Fibroblast of skin of scalp (primary cell): ENCODE data around the gene PJA2.
A peak's percentile ranks its signal among the peaks of the same experiment; 100 is the strongest.

Source experiments
- DNase-seq: peaks from one replicate; pipeline ENCODE4 v3.0.0-alpha.2; 2013

Gene PJA2

DNA sequence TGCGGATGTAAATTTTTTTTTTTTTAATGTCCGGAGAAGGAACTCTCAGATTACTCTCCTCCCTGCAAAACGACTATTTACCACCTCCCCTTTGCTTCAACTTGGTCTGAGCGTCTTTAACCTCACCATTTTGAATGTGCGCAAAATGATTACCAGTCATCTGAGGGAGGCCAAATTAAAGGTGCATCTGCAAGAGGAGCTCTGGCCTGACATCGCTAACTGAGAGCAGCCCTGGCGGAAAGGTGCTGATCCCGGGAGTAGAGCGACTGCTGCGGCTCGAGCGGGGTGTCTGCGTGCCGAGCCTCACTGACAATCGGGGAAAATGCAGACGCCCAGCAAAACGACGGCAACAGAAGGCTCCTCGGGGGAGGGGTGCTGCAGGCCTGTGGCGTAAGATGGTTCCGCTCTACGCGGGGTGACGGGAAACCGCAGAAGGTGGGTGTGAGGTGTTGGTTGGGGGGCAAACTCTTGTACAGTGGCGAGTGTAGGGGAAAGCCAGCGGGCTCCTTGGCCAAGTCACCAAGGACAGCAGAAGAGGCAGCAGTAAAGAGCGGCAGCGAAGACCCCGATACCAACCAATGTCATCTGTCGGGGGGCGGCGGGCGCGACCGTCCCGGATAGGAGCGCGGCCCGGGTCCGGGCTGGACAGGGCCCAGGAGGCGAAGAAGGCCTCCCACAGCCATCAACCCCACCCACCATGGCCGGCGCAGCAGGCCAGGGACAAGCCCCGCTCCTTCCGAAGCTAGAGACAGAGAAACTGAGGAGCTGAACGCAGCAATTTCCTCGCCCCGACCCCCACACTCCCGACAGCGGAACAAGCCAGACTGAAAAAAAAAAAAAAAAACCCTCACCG lies 557 bp downstream of the PJA2 start:
- DNase-seq = peak; percentile 58

DNA sequence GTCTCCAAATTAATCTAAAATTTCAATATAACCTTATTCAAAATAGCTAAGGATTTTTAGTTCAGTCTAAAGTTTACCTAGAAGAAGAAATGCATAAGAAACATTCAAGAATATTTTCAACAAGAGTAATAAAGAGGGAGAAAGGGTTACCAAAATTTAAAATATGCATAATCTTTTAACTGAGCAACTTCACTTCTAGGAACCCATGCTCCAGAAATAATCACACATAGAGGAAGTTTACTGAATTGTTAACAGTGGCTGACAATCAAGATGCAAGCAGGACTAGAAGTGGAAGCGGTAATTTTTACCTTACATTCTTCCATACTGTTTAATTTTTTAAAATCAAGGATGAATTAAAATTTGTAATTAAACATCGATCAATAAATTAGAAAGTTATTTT lies 1.9 kb downstream of the PJA2 start:
- DNase-seq = no peak

DNA sequence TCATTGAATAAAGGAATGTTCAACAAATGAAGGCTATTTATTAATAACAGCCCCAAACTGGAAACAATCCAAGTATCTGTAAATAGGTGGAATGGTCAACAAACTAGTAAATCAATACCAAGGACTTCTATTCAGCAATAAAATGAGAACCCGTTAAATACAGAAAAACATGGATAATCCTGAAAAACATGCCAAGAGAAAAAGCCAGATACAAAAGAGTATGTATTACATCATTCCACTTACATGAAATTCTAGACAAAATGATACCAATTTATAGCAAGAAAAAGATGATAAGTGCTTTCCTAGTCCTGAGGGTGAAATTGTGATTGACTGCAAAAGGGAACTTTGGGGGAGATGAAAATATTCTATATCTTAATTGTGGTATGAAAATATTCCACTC lies 3.1 kb downstream of the PJA2 start:
- DNase-seq = no peak

DNA sequence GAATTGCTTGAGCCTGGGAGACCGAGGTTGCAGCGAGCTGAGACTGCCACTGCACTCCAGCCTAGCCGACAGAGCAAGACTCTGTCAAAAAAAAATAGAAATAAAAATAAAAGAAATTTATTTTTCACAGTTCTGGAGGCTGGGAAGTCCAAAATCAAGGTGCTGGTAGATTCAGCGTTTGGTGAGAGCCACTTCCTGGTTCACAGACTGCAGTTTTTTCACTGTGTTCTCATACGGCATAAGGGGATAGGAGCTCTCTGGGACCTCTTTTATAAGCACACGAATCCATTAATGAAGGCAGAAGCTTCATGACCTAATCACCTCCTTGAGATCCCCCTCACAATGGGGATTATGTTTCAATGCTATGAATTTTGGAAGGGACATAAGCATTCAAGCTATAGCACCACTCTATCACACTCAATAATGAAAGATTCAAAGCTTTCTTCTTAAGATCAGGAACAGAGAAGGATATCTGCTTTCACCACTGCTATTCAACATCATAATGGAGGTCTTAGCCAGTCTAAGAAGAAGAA lies 5.3 kb downstream of the PJA2 start:
- no peak for DNase-seq

DNA sequence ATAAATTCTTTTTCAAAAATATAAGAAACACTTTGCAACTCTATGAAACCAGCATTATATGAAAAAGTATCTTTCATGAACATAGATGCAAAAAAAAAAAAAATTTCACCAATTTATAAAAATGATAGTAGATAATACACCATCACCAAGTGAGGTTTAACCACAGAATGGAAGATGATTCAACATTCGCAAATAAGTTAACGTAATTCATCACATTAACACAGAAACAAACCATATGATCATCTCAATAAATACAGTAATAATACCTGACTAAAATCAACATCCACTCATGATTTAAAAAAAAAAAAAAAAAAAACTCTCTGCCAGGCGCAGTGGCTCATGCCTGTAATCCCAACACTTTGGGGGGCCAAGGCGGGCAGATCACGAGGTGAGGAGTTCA lies 6.3 kb downstream of the PJA2 start:
- no peak for DNase-seq

DNA sequence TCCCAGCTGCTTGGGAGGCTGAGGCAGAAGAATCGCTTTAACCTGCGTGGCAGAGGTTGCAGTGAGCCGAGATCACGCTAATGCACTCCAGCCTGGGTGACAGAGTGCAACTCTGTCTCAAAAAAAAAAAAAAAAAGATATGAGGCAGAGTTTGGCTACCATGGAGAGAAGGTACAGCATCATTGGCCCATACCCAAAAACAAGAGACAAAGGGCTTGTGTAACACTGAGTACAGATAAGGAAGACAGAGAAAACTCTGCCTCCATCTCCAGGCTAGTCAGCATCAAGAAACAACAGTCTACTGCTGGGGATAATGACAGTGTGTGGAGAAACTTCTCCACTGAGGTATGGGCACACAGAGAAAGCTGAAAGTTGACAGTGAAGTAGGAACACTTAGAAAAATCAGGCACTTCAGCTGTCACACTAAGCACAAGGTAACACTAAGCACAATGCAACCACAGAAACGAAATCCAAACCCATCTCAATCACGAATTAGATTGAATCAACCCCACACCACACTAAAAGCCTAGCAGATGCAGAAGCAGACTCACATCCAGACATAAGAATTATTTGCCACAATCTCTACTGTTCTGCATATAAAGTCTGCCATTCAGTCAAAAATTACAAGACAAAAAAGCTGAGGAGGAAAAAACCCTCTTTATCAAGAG lies 10.5 kb downstream of the PJA2 start:
- peak; percentile 21 for DNase-seq

DNA sequence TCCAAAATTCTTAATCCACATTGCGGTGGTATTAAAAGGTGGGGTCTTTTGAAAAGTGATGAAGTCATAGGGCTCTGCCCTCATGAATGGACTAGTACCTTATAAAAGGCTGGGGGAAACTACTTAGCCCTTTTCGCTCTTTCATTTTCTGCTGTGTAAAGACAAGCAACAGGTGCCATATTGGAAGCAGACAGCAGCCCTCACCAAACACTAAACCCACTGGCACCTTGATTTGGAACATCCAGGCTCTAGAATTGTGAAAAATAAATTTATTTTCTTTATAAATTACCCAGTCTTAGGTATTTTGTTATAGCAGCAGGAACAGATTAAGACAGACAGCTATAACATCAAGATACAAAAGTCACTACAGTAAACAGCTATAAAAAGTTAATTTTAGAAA lies 12.8 kb downstream of the PJA2 start:
- DNase-seq = no peak

DNA sequence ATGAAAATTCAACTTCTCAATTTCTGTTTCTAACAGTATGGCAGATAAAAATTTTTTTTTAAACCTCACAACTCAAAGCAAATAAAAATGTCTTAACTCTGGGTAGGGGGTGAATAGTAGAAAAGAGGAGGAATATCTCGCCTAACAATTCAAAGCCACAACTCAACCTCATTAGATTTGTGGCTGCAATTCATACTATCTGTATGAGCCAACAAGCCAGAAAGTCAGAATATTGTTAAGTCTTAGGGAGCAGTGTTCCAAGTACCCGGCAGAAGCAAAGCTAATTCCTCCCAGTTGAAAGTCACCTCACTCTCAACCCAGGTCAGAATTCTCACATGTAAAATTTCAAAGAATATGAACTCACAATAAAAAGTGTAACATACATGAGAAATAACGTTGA lies 15.0 kb downstream of the PJA2 start:
- no peak for DNase-seq

DNA sequence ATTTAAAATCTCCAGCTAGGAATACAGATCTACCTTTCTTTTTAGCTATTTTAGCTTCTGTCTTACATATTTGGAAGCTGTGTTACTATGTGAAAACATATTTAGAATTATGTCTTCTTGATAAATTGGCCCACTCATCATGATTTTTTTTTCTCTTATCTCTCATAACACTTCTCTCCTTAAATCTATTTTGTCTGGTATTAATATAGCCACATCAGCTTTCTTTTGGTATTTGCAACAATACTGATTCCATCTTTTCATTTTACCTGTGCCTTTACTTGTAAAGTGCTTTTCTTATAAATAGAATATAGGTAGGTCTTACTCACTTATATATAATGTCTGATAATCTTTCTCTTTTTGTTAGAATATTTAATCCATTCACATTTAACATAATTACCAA lies 19.6 kb downstream of the PJA2 start:
- no peak for DNase-seq

DNA sequence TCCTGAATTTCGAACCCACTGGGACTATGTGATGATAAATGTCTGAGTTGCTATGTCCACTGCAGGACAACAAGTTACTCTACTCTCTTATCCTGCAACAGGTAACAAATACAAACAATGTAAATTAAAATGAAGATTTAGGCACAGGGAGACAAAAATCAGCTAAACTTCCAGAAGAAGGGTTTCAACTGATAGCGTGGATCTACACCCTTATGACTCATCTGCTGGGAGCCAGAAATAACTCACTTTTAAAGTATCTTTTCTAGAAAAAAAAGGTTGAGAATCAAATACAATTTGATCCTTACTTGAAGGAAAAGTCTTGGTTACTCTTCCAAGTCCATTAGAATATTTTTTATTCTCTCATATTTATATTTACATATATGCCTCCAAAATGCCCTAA lies 21.4 kb downstream of the PJA2 start:
- DNase-seq = peak; percentile 10

DNA sequence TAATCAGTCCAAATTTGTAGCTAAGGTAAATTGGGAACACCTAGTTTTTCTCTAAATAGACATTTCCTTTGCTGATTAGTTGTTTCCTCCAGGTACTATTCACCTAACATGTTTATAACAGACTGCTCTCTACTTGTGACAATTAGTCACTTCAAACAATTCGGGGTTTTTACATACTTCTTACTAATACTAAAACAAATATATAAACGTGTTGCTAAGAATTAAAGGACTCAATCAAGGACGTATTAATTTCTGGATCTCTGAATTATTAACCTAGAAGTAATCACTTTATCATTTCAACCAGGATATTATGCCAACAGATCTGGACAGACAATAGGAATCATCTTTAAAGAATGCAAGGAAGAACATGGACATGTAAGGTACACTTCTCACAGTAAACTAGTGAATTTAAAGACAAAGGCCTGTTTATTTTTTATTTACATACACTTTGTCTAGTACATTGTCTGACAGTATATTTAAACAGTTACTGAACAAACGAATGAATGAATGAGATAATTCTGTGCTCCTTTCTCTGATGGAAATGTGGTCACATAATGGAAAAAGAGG lies 22.3 kb downstream of the PJA2 start:
- DNase-seq = no peak

DNA sequence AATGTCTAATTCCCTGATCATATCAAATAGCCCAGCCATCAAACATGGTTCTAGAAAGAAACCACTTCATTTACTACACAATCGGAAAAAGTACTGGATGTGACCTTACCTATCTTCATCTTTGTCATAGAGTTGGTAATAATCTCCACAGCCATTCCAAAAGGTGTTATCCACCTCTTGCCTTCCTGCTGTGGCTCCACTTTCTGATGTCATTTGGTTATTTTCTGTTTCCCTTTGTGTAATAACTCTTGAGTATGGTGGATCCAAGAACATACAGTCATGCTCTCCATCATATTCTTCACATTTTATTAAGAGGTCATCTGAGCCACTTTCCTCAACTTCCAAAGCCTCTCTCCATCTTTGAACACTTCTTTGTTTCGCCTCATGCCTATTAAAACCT lies 31.7 kb downstream of the PJA2 start:
- no peak for DNase-seq

DNA sequence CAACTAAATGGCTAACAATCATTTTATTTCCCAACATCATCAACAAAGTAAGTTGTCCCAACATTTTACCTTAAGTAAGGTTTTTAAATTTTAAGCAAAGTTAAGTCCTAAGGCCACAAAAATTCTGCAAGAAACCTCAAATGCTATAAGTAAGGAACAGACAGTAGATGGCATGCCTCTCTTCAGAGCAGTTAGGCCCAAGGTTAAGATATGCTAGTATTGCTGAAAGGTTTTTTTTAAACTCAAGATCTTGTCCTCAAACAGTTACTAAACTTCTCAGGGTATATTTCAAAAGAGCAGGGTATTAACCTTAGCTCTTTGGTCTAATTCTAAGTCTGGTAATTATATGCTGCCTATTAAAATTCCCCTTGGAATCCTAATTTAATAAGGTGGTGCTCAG lies 35.1 kb downstream of the PJA2 start:
- peak; percentile 7 for DNase-seq

DNA sequence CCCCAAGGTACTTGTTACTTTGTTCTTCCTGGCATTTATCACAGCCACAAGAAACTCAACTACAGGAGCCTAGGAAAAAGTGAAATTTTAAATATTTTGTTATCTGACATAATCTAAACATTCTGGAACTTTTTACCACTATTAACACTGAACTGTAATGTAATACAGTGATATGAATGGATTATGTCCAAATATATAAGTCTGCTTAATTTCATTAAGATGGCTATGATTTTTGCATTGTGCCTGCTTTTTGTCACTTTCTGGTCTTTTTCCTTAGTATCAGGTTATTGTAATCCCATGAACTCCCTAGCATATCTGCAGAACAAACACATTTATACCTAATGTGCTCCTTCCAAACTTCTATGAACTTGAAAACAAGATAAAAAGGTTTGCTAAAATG lies 35.8 kb downstream of the PJA2 start:
- DNase-seq = peak; percentile 5

DNA sequence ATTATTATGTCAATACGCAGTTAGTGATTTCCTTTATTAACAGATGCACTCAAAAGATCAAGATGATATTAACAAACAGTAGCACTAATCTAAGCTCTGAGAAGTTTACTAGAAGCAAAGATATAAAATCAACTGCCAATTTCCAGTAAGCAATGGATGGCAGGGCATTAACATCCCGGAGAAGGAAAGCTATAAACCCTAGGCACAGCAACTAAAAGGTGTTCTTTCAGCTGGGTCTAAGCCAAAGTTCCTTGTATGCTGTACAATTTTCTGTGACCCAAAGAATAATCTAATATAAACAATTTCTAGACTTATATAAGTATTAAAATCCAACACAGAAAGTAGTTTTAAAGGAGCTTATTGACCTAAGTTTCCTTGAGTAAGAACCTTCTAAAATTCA lies 39.4 kb downstream of the PJA2 start:
- DNase-seq = no peak

DNA sequence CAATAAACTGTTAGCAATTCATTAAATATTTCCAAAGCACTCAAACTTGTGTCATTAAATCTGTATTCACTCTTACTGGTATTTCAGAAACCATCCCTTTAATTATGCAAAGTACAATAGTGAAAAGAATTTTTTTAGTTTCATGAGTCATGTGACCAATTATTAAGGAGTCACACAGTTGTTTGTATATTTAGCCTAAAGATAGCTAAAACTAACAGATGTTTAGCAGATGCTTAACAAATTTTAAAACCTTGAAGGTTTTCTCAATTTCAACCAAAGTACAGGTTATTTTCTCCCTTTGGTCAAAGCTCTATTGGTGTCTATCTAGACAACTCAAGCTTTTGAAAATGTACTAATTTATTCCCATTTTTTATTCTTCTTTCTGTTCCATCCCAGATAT lies 44.1 kb downstream of the PJA2 start:
- DNase-seq = no peak

DNA sequence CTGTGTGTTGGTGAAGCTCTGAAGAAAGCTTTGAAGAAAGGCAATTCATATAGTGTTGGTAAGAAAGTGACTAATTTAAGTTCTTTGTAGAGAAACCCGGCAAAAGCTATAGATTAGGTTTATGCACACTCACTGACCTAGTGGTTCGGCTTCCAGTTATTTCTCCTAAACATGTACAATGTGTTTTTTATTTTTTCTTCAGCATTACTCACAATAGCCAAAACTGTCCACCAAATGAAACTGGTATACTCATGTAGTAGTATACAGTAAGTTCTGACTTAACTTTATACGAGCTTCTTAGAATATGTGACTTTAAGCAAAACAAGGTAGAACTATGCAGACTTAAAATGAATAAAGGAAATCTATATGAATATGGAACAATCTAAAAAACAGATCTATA lies 44.8 kb downstream of the PJA2 start:
- DNase-seq = no peak

DNA sequence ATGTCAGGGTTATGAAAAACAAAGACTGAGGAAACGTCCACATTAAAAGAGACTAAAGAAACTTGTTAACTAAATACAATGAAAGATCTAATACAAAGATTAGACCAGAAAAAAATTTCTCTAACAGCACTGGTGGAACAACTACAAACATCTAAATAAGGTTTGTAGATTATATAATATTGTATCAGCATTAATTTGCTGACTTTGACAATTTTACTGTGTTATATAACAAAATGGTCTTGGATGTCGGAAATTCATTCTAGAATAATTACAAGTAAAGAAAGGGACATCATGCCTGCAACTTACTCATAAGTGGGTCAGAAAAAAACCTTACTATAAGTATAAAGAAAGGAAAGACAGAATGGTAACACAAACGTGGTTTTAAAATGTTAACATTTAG lies 50.1 kb downstream of the PJA2 start:
- no peak for DNase-seq

DNA sequence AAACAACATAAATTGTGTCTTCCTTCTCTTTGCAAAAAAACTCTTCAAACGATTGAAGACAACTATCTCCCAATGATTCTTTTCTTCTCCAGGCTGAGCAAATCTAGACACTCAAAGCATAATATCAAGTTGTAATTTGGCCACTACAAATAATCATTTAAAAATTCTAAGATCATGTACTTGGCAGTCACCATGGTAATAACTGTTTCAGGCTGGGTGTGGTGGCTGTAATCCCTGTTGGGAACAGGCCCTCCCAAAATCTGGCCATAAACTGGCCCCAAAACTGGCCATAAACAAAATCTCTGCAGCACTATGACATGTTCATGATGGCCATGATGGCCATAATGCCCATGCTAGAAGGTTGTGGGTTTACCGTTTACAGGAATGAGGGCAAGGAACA lies 52.0 kb downstream of the PJA2 start:
- no peak for DNase-seq

DNA sequence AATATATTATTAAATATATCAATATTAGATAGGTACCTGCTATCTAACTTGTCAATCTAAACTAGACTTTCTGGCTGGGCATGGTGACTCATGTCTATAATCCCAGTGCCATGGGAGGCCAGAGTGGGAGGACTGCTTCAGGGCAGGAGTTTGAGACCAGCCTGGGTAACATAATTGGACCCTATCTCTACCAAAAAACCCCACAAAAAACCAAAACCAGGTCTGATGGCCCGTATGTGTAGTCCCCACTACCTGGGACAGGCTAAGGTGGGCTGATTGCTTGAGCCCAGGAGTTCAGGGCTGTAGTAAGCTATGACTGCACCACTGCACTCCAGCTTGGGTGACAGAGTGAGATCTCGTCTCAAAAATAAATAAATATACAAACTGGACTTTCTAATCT lies 55.0 kb downstream of the PJA2 start:
- no peak for DNase-seq

DNA sequence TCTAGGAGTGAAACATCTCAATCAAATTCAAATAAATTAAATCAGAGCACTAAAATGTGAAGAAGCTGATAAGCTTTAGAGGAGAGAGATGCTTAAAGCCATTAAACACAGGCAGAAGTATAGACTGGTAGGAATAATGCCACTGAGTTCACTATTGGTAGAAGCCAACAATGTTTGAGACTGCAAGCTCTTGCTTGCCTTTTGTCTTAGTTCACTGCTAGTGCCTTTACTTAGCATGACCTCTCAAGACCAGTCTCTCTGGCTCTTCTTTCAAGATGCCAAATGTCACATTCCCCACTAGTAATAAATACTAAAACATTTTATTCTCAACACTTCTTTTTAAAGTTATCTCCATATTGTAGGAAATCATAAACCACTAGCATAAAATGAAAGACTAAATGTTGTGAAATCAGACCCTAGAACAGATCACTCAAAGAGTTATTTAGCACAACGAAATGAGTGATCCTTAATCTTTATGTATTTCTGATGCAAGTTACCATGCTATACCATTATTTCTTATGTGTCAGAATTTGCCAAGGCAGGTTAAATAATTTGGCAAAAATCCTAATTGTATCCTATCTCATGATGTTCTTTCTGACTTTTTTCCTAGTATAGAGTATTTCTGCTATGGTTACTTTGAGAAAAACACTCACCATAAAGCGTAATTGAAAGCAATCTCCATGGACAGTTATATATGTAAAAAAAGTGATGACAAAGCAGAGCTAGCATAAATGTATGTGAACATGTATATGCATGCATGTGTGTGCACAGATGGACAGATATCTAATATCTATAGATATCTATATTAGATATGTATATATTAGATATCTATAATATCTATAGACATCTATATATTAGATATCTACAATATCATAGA lies 57.5 kb downstream of the PJA2 start:
- no peak for DNase-seq

DNA sequence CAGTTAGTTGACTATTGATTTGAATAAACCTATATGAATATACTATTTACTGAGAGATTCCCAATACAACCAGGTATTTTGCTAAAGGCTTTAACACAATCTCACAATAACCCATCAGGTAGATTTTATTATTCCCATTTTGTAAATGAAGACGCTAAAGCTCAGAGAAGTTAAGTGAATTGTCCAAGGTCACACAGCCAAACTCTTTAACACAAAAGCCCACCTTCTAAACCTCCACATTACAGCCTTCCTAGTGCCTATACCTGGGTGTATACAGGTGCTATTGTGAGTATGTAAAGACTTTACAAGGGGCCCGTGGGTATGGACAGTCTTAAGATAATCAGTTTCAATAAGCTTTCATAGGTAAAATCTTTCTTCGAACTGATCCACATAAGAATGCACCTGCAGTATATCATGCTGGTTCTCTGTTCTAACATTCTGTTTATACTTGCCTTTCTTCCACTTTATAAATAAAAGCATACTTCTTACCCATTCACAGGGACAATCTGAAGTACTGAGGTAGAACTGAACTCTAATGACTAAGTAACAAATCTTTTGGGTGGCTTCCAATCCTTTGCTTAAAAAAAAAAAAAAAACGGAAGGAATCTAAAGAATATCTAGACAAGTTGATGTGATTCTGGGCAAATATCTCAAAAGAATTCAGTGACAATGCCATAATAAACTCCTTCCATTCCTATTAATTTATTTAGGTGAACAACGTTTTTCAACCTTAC lies 59.1 kb downstream of the PJA2 start:
- DNase-seq = peak; percentile 25
